HG03064 (cell line): ENCODE measurements around the gene TRIM44.
"Not testable (repeated sequence)": the region's sequence is repeated elsewhere in the genome, so short reads cannot be mapped to it uniquely, and the experiment has no call there.

Experiments used
- ATAC-seq: cut with Tn5 transposase; IDR thresholded peaks from one replicate; pipeline ENCODE4 v1.9.1; 2021; ENCODE audit warnings: low read depth; ENCODE audit not compliant: unreplicated experiment

TRIM44 gene

DNA sequence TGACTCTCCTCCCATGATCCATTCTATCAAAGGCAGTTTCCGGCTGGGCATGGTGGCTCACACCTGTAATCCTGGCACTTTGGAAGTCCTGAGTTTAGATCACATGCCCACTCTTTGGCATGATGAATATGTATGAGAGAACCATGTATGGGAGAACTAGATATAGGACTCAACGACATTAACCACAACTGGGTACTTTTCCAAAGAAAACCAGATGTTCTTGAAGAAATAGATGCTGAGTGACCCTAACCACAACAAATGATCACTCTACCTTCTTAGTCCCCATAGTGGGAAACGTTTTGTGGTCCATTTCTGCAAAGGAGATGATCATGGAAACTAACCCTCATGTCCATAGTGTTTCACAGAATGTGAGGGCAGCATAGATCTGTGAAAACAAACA lies 30.7 kb upstream of the TRIM44 start:
- no peak for ATAC-seq

DNA sequence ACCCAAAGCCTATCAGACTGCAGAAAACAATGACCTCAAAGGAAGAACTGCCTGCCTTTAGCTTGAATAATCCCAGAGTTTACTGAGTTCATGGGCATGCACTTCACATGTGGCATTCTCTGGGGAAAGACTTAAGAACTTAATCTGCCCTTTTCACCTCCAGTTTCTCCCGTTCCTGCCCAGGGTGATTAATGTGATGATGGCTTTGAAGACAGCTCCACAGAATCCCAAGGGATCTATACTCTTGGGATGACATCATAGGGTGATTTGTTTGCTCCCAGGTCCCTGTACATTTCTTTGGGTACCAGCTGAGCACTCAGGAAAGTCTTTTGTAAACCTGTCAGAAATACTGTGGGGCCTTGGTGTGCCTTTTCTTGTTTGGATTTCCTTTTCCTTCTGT lies 30.3 kb upstream of the TRIM44 start:
- no peak for ATAC-seq

DNA sequence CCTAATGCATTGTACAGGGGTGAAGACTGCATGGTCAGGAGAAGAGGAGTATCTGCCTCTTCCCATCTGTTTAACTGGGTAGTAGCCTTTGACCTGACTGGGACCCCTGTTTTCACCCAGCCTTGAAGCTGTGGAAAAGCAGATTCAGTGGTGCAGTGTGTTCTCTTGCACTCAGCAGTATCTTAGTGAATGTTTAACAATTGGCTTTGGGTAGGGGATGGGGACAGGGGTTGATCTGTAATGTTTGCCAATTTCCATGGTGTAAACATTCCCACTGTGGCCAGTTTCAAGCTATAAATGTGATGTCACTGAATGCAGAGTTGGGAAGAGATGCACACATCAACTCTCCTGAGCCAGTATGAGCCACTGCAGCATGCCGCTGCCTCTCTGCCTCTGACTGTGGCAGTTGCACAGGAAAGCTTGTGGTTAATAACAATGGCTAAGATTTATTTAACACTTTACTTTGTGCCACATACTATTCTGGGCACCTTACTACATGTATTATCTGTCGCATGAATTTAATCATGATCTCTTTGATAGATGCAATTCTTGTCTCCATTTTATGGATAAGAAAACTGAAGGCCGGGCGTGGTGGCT lies 28.6 kb upstream of the TRIM44 start:
- no peak for ATAC-seq

GRCh38 chr11:35635933-35636332 lies 26.6 kb upstream of the TRIM44 start:
- ATAC-seq, result no peak

DNA sequence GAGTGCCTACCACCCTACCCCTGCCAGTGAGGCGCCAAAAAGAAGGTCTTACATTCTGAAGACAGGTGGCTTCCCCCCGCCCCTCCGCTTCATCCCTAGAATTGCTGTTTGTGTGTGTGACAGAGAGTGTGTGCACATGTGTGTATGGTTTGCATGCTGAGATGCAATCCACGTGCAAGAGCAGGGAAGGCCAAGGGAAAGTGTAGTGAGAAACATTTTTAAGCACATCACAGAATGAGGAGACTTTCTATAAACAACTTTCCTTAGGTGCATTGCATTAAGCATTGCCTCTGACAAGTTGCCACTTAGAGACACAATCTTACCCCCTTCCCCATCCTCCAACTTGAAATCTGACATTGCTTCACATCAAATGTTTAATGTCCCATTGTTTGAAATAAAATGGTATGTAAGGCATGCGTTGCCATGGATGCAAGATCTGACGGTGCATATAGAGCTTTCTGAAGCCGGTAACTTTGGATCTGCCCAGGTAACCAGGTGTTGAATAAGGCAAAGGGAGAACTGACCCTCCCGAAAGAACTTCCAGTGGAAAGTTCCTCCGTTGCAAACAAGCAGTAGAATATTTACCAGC lies 22.9 kb upstream of the TRIM44 start:
- ATAC-seq, result no peak

- ATAC-seq, result no peak
Observed at GRCh38 chr11:35641171-35641897, 21.2 kb upstream of the TRIM44 start.

DNA sequence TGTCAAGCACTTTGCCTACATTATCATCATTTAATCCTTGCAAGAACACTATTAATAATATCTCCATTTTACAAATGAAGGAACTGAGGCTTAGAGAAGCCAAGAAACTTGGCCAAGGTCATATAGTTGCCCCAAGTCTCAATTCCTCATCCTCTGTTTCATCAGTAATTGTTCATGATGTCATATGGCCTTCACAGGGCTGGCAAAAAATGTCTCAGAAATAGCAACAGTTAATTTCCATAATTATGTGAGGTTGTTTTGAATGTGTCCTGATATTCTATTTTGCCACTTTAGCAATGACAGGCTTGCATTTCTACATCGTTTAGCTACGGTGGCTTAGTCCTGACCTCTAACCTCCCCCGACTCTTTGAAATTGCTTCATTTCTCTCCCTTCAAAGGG lies 20.6 kb upstream of the TRIM44 start:
- no peak for ATAC-seq

DNA sequence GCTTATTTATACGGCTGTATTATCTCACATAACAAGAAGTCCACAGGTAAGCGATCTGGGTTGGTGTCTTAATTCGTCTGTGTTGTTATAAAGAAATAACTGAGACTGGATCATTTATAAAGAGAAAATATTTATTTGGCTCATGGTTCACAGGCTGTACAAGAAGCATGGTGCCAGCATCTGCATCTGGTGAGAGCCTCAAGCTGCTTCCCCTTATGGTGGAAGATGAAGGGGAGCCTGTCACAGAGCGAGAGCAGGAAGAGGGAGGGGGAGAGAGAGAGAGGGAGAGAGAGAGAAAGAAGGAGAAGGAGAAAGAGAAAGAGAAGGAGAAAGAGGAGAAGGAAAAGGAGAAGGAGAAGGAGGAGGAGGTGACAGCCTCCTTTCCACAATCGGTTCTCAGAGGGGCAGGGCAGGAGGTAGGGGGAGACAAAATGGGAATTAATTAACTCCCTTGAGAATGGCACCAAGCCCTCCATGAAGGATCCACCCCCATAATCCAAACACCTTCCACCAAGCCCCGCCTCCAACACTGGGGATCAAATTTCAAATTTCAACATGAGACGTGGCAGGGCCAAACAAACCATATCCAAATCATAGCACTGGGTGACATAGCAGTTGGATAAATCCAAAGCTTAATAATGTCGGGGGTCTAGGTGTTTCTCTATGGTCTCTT lies 15.0 kb upstream of the TRIM44 start:
- no peak for ATAC-seq

DNA sequence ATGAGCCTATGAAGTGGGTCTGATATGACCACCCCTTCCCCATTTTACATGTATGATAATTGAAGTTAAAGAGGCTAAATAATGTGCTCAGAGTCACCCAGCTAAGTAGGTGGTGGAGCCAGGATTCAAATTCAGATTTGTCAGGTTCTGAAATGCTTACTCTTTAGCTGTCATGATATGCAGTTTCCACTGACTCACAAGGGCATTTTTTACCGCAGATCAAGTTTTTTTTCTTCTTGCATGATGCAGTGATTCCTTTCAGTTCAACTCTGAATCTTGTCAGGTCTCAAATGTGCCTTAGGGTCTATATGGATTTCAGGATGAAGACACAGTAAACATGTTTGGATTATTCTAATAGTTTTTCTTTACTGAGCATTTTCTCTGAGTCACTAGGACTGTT lies 12.6 kb upstream of the TRIM44 start:
- ATAC-seq, result no peak

DNA sequence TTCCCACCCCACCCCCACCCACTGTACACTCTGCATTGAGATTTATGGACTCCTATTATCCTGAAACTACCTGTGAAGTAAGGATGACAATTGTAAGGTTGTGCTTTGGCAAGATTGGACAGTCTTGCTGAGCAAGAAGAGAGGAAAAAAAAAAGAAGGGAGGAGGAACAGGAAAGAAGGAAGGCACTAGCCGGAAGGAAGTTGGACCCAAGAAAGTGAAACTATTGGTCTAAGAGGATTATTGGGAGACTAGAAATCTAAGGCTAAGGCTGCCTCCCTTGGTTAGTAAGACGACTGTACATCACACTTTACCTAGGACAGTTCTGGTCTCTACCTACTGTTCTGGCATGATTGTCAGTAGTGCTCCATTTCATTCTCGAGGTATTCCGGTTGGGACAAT lies 12.1 kb upstream of the TRIM44 start:
- no peak for ATAC-seq

DNA sequence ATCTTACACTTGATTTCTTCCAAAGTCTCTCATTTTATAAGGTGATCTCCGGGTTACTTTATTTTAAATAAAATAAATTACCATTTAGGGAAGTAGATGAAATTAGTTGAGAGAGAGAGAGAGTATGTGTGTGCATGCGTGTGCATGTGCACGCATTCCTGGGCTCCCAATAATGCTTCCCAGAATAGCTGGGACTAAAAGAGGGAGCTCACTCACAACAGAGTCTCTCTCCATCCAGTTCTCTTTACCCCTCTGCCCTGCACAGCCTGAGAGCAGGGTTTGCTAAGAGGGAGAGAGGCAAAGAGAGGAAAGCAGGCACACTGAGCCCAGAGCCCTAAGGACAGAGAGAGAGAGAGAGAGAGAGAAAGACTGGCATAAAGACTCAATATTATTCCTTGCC lies 11.3 kb upstream of the TRIM44 start:
- ATAC-seq, result no peak

GRCh38 chr11:35652786-35653185 lies 9.8 kb upstream of the TRIM44 start:
- ATAC-seq, result not testable (repeated sequence)

GRCh38 chr11:35654711-35655110 lies 7.9 kb upstream of the TRIM44 start:
- ATAC-seq, result no peak

- no peak for ATAC-seq
Observed at GRCh38 chr11:35655254-35655653, 7.3 kb upstream of the TRIM44 start.

DNA sequence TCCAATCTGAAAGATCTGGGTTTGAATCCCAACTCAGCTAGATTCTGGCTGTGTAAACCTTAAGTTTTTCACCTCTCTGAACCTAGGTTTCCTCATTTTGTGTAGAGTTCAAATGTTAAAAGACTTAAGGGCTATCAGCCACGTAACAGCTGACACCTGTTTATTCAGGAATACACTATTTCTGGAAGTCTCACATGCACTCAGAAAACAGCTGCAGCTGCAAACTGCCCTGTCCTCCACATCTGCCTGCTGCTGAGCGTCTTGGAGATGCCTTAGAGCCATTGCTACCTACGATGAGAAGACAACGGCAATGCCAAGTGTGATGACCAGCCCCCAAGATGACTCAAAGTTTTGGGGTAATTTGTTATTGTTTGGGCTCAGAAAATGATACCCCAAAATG lies 6.7 kb upstream of the TRIM44 start:
- no peak for ATAC-seq

GRCh38 chr11:35658020-35658948 lies 4.3 kb upstream of the TRIM44 start:
- ATAC-seq, result no peak

DNA sequence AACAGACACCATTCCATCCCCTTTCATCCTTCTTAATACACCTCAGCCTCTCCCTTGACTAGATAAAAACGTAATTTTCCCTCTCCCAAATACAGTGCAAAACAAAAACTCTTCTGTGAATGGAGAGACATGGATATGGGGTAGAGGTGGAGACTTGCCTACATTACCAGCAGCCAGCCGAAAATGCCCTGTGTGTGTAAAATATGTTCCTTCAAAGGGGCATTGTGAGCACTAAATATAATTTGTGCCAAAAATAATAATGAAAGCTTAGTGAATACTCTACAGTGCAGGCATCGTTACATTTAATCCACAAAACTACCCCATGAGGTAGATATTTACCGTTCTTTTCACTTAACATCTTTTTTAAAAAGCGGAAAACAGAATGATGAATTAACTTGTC lies 1.0 kb upstream of the TRIM44 start:
- no peak for ATAC-seq

DNA sequence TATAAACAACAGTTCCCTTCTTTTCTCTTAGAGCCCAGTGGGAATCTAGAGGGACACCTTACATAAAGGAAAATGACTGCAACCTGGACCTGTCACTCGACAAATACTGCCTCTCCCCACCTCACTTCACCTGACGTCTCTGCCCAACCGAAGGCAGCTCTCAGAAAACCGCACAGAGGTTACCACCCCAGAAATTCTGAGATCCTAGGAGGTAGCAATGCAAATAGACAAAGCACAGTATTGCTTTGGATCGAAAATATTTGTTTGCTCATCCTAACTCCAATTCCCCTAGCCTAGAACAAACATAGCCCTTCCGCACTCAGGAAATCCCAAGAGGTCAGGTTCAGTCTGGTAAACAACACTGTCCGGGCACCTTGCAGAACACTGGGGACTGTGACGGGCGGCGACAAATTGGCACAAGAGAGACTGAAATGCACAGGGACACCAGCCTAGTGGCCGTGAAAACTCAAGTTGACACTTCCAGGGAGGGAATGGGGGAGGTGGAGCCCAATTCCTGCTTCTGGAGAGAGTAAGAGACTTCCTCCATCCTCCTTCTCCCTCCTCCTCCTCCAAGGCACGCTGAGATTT lies 420 bp upstream of the TRIM44 start:
- peak; percentile 43 for ATAC-seq

DNA sequence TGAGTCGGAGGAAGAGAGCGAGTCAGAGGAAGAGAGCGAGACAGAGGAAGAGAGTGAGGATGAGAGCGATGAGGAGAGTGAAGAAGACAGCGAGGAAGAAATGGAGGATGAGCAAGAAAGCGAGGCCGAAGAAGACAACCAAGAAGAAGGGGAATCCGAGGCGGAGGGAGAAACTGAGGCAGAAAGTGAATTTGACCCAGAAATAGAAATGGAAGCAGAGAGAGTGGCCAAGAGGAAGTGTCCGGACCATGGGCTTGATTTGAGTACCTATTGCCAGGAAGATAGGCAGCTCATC lies 780 bp downstream of the TRIM44 start:
- ATAC-seq, result no peak

- no peak for ATAC-seq
Observed at GRCh38 chr11:35664977-35665441, 2.4 kb downstream of the TRIM44 start.
